ENCODE results near the gene KLC1.

KLC1 gene

GRCh38 chr14:103732868-103733620 is 104.0 kb downstream of the KLC1 start:
- in situ Hi-C loops (cut with HindIII; ENCODE audit: low sequenced_read_pairs) = no loop called here
- DNase-seq (ENCODE audit: low read depth, low spot score) = no peak
- no peak for TF ChIP-seq CTCF (IDR thresholded peaks at IDR 0.05; ENCODE audit: low read depth, low read length)
- no peak overlapping the region for H3K4me3 ChIP-seq (ENCODE audit: low read depth, low read length)

- in situ Hi-C loops (cut with HindIII; ENCODE audit: low sequenced_read_pairs) = no loop called here
- DNase-seq (ENCODE audit: low read depth, low spot score) = peak; percentile 47
- no peak for TF ChIP-seq CTCF (IDR thresholded peaks at IDR 0.05; ENCODE audit: low read depth, low read length)
- no peak overlapping the region for H3K4me3 ChIP-seq (ENCODE audit: low read depth, low read length)
Measured at GRCh38 chr14:103733651-103734050, 104.6 kb downstream of the KLC1 start.

GRCh38 chr14:103734081-103734888 is 105.3 kb downstream of the KLC1 start:
- TF ChIP-seq CTCF (IDR thresholded peaks at IDR 0.05; ENCODE audit: low read depth, low read length) = no peak
- H3K4me3 ChIP-seq (ENCODE audit: low read depth, low read length) = no peak overlapping the region
- in situ Hi-C loops (cut with HindIII; ENCODE audit: low sequenced_read_pairs) = no loop called here
- DNase-seq (ENCODE audit: low read depth, low spot score) = no peak

GRCh38 chr14:103735022-103735421 is 106.0 kb downstream of the KLC1 start:
- H3K4me3 ChIP-seq (ENCODE audit: low read depth, low read length) = no peak overlapping the region
- DNase-seq (ENCODE audit: low read depth, low spot score) = no peak
- in situ Hi-C loops (cut with HindIII; ENCODE audit: low sequenced_read_pairs) = no loop called here
- TF ChIP-seq CTCF (IDR thresholded peaks at IDR 0.05; ENCODE audit: low read depth, low read length) = no peak

- in situ Hi-C loops (cut with HindIII; ENCODE audit: low sequenced_read_pairs) = no loop called here
- no peak for TF ChIP-seq CTCF (IDR thresholded peaks at IDR 0.05; ENCODE audit: low read depth, low read length)
- no peak for DNase-seq (ENCODE audit: low read depth, low spot score)
- H3K4me3 ChIP-seq (ENCODE audit: low read depth, low read length) = no peak overlapping the region
Measured at GRCh38 chr14:103735439-103735814, 106.4 kb downstream of the KLC1 start.

GRCh38 chr14:103735815-103736545 is 107.0 kb downstream of the KLC1 start:
- in situ Hi-C loops (cut with HindIII; ENCODE audit: low sequenced_read_pairs) = no loop called here
- no peak overlapping the region for H3K4me3 ChIP-seq (ENCODE audit: low read depth, low read length)
- DNase-seq (ENCODE audit: low read depth, low spot score) = no peak
- TF ChIP-seq CTCF (IDR thresholded peaks at IDR 0.05; ENCODE audit: low read depth, low read length) = no peak

Data from astrocyte of the spinal cord (primary cell).